Activated CD8-positive, alpha-beta memory T cell treated with anti-CD3 and anti-CD28 coated beads for 1 hour (primary cell): ENCODE results near the gene KIF19.

Source experiments
- DNase-seq, 2 donors: peaks; one replicate each; pipeline ENCODE4 v3.0.0-alpha.2; 2020; ENCODE audit warnings: low read depth in 1 of 2; ENCODE audit errors: extremely low read depth in 1 of 2

Gene KIF19

DNA sequence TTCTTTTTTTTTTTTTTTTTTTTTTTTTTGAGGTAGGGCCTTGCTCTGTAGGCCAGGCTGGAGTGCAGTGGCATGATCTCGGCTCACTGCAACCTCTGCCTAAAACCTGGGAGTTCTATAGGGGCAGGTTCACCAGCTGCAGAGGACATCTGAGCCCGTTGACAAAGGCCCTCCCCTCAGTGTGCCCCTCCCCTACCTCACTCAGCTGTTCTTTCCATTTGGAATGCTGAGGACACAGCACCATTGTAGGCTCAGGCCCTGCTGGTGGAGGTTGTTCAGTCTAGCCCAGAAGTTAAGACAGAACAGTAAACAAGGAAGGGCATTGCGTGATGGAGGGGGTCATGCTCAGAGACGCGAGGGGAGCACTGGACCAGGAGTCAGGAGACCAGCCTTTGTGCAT lies 21.8 kb upstream of the KIF19 start:
- DNase-seq = no peak

- DNase-seq = no peak
Observed at GRCh38 chr17:74305865-74306654, 20.0 kb upstream of the KIF19 start.

DNA sequence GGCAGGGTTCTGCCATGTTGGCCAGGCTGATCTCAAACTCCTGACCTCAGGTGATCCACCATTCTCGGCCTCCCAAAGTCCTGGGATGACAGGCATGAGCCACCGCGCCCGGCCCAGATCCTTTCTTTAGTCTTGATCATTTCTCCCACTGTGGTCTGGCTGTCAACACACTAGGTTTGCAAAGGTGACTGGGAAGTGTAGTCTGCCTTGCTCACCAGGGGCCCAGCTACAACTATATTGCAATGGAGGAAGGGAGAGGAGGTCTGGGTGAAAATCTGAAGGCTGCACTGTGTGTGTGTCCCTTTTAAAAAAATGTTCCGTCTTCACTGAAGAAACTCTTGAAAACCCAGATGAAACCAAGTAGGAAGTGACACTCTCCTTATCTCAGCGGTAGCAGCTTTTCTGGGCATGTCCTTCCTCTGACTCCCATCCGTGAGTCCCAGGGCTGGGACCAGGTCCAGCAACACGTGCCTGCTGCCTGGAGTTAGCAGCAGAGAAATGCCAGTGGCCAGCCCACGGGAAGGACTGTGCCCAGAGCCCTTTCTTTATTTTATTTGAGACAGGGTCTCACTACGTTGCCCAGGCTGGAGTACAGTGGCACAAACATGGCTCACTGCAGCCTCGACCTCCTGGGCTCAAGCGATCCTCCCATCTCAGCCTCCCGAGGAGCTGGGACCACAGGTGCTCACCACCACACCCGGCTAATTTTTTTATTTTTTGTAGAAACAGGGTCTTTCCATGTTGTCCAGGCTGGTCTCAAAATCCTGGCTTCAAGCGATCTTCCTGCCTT lies 17.8 kb upstream of the KIF19 start:
- no peak for DNase-seq

DNA sequence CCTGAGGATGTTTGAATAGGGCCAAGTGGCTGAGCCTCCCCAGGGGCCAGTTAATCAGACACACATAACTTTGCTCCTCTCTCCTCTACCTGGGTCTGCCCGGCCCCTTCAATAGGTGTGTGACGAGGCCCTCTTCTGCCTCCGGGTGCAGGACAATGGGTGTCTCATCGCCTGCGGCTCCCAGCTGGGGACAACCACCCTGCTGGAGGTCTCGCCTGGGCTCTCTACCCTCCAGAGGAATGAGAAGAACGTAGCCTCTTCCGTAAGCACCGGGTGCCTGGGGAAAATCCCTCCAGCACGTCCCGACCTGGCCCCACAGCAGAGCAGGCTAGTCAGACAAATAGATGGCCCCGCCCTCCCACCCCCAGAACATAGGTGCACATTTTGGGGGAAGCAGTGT lies 16.1 kb upstream of the KIF19 start:
- no peak for DNase-seq

DNA sequence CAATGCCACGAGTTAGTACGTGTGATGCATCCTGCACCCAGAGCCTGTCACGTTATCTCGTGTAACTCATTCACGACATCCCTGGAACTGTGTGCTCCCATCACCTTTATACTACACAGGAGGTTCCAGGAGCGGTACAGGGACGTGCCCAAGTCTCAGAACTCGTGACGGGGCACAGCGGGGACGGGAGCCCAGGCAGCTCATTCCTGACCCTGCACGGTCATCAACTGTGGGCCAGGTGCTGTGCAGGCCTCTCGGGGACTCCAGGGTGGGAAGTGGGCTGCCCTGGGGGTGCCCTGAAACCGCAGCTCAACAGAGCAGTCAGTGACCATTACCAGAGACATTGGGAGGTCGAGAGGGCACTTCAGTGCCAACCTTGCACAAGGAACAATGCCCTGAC lies 11.1 kb upstream of the KIF19 start:
- no peak for DNase-seq

DNA sequence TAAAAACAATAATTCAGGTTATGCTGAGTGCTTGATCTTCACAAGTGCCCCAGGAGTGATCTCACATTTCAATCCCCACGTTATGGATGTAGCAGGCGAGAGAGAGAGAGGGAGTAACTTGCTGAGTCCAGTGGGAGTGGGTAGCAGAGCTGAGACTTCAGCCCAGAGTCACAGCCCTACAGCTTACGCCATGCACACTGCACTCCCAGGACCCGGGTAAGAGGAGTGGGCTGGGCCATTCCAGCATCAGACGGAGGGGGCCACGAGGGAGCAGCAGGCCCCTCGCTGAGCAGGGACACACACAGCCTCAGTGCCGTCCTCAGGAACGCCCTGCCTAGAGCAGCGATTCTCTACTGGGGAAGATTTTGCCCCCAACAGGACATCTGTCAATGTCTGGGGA lies 9.8 kb upstream of the KIF19 start:
- DNase-seq = no peak

DNA sequence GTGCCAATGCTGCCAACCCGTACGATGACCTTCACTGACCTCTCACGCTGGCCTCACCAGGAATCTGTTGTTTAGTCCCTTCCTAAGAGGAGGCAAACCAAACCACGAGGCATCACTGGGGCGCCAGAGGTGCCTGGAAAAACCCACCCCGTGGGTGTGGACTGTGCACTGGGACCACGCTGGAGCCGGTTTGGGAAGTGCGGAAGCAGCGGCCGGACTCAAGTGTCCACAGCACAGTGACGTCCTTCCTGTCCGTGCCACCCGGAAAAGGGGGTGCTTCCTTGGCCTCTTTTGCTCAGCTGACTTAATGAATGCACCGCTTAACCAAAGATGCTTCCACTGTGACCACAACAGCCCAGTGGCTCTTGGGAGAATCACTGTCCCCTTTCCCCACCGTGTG lies 9.0 kb upstream of the KIF19 start:
- no peak for DNase-seq

- no peak for DNase-seq
Observed at GRCh38 chr17:74318391-74318790, 7.6 kb upstream of the KIF19 start.

GRCh38 chr17:74324521-74324920 lies 1.5 kb upstream of the KIF19 start:
- DNase-seq = no peak

- DNase-seq = no peak
Observed at GRCh38 chr17:74325376-74325742, 667 bp upstream of the KIF19 start.

- DNase-seq = no peak
Observed at GRCh38 chr17:74326506-74326905, 480 bp downstream of the KIF19 start.

DNA sequence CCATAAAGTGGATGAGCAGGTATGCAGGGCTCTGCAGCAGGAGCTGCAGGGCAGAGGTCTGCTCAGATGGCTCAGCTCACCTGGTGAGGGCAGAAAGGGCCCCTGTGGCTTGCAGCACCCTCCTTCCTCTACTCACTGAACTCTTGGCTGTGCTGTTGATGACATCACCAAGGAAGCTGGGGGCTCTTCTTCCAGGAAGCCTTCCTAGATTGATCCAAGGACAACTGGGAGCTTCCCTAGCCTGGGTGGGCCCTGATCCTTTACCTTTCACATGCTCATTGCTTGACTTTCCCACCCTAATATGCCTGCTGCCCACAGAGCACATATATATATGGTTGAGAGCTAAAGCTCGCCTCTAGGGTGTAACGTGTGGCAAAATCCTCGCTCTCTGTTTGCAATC lies 2.5 kb downstream of the KIF19 start:
- no peak for DNase-seq

- DNase-seq = no peak
Observed at GRCh38 chr17:74329378-74329777, 3.4 kb downstream of the KIF19 start.

- DNase-seq = no peak
Observed at GRCh38 chr17:74330446-74330845, 4.4 kb downstream of the KIF19 start.

GRCh38 chr17:74332017-74332650 lies 6.1 kb downstream of the KIF19 start:
- DNase-seq = no peak

- no peak for DNase-seq
Observed at GRCh38 chr17:74332763-74333283, 6.8 kb downstream of the KIF19 start.

GRCh38 chr17:74334393-74335039 lies 8.5 kb downstream of the KIF19 start:
- no peak for DNase-seq

DNA sequence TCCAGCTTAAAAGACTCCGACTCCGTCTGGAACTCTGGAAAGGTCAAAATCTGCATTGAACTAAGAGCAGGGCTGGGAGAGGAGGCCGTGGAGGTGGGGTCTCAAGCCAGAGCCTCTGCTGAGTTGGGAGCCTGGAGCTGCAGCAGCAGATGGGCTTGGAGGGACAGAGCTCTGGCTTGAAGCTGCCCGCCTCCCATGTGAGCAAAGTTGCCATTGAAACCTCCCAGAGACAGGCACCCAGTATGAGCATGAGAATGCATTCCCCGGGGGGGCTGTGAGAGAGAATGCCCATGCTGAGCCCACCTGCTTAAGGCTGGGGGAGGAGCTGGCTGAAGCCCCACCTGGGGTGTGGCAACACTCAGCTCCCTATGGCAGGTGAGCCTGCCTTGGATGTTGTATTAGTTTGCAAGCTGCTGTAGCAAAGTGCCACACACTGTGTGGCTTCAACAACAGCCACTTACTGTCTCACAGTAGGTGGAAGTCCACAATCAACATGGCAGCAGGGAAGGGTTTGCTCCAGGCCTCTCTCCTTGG lies 9.6 kb downstream of the KIF19 start:
- DNase-seq = no peak

DNA sequence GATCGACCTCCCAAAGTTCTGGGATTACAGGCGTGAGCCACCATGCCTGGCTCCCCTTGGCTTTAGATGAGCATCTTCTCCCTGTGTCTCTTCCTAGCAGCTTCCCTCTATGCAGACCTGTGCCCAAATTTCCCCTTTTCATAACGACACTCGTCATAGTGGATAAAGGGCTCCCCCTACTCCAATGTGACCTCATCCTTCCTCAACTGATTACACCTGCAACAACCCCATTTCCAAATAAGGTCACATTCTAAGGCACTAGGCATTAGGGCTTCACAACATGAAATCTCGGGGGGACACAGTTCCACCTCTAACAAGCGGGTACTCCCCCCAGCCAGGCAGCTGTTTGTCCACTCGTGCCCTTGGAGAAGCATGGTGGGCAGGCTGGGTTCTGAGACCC lies 10.3 kb downstream of the KIF19 start:
- DNase-seq = no peak

DNA sequence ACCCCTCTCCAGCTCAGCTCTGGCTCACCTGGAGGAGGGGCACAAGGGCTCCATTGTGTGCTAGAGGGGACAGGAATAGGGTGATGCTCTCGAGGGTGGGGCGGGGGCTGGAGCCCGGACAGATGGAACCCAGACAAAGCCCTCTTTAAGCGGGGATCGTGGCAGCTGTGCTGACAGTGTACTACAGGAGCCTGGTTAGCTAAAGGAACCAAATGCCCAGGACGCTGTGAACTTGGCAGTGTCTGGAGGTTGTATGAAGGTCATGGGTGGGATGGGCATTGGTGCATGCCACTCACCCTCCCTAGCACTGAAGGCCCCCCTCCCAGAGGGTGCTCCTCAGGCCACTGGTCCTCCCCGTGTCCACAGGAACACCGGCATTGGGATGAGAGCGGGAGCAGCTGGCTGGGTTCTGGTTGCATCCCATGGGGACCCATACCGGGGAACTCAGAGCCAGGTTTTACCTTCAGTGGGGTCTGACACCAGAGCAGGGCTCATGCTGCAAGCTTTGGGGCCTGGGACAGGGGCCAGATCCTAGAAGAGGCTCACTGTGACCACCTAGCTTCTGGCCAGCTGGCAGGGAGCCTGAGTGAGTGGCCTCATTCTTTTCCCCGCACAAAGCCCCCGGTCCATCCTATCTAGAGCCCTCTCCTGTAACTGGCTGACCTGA lies 11.9 kb downstream of the KIF19 start:
- DNase-seq = no peak
